NK-92 (cell line): ENCODE results near the gene PLCE1.

Experiments used
- DNase-seq: peaks from one replicate; lab custom pipeline; 2025; ENCODE audit not compliant: unreplicated experiment; lab: John Stamatoyannopoulos, UW

Gene PLCE1

DNA sequence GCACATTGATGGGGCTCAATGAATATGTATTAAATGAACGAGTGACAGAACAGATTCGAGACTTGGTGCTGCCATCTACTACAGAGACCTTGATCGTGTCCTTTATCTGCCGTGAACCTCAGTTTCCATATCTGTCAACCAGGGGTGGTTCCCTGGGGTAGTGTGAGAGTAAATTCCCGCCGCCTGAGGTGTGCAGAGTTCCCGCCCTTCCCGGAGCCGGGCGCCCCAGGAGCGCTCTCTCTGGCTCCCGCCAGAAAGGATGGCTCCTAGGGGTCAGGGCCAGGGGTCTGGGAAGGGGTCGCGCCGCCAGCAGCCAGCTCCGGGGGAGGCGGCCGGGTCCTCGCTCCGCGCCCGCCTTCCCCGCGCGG, 333 bp upstream of the PLCE1 start:
- DNase-seq, result no peak

DNA sequence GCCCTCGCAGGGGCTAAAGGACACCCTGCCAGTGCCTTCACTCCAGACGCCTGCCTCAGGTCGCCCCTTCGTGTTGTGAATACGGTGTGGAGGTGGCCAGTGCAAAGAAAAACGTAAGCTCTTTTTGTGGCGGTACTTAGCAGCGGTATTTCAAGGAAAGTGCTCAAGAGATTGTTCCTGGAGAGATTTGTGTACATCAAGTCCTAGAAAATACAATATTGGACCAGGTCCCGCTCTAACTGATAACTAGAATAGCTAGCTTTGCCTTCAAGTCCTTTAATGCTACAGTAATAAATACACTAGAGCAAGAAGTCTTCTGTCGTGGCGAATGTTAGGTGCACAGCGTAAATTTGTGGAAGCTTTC, 689 bp downstream of the PLCE1 start:
- DNase-seq, result no peak

DNA sequence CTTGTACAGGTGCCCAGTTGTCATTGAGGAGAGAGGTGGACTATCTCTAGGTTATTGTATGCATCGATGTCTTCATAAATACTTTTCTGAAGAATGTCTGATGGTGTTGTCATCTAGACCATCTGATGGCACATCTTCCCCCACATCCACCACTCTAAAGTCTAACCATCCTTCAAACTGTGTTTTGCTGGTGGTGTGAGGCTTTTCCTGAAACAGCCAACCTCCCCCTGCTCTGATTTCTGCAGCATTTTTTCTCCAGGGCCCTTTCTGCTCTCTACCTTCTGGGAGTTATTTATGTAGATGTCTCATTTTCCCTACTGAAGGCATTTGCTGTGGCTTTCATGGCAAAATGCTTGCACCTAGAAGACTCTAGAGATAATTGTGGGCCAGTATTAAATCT, 1.5 kb downstream of the PLCE1 start:
- DNase-seq, result no peak

DNA sequence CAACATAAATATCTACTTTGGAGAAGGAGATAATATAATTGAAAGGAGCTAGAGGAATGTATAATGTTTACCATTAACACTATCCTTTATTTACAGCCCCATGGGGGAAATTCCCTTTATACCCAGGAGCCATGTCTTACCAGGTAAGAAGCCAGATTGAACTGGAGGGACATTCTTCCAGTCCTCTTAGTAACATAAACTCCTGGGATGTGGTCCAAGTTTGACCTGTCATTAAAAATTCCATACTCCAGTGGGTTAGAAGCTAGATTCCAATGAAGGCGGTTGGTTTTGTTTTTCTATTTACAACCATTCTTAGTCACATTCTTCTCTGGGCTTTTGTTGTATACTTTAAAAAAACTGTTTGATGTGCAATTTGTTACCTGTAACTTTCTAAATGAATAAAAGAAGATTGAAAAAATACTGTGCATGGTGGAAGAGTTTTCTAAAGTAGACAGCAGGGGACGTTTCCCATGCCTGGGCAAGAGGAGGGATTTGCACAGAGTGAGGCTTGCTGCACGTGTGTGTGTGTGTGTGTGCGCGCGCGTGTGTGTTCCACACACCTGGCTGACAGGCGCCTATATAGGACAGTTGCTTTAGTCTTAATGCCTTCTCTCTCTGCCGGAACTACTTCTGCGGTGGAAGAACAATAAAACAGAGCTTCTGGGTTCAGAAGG, 2.0 kb downstream of the PLCE1 start:
- DNase-seq, result no peak

DNA sequence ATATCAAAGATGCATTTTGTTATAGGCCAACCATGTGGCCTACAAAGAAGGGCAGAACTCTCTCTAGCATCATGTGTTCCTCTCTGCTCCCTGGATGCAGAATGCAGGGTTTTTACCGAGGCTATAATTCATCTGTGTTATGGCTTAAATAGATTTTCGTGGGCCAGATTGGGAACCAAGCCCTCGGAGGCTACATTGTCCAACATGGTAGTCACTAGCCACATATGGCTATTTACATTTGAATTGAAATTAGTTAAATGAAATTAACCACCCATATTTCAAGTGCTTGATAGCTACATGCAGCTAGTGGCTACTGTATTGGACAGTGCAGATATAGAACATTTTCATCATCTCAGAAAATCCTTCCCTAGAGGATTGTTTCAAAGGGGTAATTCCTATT, 2.8 kb downstream of the PLCE1 start:
- DNase-seq, result no peak

DNA sequence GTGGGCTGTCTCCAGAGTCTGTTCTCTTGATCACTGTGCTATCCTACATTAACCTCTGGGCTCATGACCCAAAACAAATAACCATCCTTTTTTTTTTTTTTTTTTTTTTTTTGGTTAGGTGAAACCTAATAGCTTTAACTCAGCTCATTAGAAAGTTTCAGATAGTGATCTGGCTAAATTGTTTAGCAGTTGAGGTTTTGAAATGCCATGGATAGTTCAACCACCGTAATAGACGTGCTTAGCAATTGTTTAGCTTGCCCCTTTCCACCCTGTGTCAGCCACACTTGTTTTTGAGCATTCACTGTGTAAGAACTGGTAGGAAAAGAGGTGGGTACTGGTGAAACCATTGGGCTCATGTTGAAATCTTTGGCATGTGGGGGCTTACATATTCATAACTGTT, 3.8 kb downstream of the PLCE1 start:
- DNase-seq, result no peak

DNA sequence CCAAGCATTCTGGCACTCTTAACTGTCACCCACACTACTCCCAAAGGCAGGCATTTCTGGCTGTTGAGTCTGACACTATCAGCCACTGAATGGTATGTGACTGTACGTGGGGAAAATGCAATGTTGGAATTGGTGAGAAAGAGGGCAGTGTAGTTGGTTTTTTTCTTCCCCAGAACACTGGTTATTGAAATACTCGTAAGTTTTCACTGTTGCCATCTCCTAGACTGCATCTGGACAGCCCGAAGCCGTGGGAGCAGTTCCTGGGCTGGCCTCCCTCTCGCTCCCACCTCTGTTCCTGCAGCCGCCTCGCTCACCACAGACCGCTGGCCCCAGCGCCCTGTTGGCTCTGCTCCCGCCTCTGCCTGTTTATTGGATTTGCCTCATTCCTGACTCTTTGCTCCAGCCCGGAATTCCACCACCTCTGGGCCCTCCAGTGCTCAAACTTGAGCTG, 5.7 kb downstream of the PLCE1 start:
- DNase-seq, result no peak

DNA sequence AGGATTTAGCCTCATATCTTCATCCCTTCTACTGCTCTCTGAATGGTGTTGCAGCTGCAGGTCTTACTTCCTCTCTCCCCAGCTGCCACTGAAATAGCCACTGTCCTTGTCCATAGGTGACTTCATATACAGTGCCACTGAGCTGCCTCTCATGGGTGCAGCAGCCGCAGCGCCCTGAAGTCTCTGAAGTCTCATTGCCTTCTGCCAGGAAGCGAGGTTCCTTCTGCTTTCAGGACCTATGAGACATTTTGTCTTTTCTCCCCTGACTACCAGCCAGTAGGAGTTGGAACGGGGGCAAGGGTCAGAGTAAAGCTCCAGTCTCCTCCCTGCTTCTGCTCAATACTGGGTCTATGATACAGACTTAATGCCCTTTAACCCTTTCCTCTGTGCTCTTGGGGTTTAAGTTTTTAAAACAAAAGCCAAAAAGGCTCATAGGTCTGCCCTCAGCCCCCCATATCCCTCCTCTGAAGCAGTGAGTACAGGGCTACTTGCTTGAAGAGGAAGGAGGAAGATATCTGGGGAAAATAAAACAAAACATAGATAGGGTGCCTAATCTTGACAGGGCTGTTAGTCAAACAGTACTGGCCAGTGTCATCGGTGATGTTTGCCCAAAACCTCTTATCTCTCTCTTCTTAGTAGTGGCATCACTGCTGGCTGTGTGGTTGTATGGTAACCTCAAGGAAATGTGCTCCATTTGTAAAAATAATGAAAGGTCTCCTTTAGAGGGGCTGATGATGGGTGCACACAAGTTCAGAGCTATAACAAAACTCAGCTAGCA, 7.1 kb downstream of the PLCE1 start:
- DNase-seq, result no peak

DNA sequence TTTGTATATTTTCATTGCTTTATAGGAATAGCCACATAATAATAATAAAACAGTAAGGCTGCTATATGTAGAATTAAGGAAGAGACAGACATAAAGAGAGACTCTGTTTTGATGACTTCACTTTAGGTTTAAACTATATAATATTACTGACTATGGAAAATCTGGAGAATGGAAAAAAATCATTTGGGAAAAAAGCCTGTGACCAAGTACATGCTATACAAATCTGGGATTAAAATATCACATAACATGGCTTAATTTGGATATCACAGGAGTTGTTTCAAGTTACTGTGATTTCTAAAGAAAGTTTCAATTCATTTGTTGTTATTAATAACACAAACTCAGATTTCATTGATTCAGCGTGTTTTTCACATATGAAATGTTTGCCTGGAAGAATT, 7.7 kb downstream of the PLCE1 start:
- DNase-seq, result no peak

DNA sequence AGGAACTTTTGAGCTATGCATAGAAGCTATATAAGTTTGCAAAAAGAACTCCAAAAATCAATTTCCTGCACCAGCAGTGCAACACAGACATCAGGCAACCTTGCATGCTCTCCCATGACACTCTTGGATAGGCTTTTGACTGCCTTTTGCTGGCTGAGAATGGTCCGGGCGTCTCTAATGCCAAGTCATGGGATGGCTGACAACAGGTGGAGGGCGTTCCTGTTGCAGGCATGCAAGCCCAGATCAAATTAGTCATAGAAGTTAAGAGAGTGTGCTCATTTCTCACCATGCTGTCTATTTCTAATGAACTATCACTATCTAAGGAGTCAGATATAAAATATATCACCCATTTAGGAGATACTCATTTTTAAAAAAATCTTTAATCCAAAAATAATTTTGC, 8.4 kb downstream of the PLCE1 start:
- DNase-seq, result no peak

DNA sequence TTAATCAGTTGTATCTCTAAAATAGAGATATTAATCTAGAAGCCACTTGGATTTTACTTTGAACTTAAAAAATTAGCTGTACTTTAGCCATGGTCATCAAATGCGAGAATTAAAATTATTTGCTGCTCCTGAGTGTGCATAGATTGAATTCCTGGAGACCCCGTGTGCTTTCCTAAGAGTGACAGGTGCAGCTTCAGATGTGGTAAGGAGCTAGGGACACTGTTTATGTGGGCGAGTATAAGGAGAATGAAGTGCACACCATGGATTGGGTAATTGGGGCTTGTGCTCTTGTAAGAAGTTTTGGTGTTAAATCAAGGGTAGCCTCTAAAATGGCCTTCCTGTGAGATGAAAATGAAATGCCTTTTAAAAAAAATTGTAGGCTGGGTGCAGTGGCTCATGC, 9.8 kb downstream of the PLCE1 start:
- no peak for DNase-seq

DNA sequence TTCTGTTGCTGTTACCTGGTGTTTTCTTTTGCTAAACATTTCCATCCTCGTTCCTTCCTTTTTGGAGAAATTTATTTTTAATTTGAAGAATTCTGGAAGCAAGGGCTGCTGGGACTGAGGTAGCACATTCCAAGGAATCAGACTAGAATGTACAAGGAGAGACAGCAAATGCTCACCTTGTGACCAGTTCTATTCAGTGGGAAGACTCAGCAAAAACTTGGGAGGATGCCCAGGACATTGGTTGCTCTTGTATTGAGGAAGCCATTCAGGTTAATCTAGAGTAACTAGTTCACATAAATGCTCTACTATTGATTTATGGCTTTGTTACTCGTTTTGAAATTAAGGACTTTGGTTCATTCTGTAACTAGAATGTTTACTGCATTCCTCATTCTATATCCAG, 11.3 kb downstream of the PLCE1 start:
- DNase-seq, result no peak

DNA sequence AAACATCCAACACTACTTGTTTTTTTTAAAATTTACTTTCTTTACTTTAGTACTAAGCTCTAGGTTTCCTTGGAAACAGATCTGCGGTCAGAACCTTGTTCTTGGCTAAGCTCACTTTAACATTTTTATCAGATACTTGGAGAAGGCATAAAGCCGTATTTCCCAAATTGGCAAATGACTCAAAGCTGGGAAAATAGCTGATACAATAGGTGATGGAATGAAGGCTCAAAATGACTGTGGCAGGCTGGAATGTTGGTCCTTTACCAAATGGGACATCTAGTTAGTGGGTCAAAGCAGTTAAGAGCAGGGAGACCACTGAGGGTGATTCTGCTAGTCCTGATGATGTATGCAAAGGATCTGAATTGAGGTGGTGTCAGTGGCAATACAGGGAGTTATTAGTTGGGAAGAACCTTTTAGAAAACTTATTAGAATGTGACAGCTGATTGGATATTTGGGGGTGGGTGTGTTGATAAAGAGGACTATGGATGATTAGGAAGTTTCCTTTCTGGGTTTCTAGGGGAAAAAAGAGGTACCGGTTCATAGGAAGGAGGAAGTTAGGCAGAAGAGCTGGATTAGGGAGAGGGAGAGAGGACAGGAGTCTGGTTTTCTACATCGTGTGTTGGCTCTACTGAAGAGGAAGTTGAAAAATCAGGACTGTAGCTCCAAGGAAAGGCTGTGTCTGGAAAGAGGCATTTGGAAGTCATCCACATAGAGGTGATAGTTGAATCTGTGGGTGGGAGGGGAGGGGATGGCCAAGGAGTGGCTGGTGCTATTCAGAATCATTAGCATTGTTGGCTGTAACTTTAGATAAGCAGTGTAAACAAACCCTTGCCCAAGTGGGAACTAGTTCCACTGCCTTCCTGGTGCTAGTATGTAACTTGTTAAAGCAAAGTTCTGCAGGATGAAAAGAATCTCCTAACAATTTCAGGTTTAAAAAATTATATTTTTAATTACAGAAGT, 13.1 kb downstream of the PLCE1 start:
- DNase-seq, result no peak

DNA sequence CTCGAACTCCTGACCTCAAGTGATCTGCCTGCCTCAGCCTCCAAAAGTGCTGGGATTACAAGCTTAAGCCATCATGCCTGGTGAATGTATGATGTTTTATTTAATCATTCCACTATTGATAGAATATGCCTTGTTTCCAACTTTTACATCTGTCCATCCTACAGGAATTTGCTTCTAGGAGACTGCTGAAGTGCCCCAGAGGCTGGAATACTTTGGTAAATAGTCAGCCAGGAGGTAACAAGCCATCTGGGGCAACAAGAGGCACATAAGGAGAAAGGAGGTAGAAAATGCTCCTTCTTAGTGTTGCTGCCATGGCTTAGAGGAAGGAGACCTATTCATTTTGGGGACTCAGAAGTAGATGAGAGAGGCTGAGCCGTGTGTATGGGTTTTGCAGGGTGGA, 14.8 kb downstream of the PLCE1 start:
- DNase-seq, result no peak

DNA sequence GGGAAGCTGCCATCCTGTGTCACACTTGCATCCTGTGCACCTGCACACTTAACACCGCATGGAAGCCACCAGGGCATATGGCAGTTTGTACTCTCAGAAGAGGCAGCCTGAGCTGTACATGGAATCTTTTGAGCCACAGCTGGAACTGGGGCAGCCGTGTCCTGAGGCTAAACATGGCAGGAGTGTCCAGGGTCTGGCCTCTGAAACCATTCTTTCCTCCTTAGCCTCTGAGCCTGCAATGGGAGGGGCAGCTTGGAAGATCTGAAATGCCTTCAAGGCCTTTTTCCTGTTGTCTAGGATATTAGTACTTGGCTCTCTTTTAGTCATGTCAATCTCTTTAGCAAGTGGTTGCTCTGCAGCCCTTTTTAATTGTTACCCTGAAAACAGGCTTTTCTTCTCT, 16.4 kb downstream of the PLCE1 start:
- no peak for DNase-seq

DNA sequence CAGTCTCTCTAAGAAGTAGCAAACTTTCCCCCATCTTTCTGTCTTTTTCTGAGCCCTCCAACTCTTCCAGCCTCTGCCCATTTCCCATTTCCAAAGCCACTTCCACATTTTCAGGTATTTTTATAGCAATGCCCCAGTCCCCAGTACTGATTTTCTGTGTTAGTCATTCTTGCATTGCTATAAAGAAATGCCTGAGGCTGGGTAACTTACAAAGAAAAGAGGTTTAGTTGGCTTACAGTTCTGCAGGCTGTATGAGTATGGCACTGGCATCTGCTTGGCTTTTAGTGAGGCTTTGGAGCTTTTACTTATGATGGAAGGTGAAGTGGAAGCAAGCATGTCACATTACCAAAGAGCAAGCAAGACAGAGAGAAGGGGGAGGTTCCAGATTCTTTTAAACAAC, 17.2 kb downstream of the PLCE1 start:
- DNase-seq, result no peak

DNA sequence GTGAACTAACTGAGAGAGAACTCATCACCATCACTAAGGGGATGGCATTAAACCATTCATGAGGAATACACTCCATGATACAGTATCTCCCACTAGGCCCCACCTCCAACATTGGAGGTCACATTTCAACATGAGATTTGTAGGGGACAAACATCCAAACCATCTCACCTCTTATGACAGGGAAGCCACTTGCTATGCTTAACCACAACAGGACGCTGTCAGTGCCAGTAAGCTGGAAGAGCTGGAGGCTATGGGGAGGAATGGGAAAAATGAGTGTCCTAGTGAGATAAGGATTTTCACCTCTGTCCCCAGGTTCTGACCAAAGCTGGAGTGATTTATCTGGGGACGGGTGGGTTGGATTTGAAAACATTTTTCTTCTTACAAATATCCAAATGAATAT, 17.6 kb downstream of the PLCE1 start:
- DNase-seq, result no peak

DNA sequence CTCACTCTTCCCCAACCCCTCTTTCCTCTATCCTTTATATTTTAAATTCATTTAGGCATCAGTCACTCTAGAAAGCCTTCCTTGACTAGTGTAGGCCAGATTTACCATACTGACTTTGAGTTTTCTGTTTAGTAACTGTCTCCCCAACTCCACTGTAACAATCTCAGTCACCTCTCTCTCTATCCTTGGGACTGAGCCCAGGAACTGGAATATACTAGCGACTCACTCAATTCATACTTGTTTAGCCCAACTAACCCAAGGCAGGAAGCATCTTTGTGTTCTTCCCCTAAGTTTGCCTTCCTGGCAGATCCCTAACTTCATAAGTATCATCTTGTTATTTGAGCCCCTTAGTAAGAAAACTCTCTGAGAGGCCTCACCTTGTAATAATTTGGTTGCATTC, 19.1 kb downstream of the PLCE1 start:
- no peak for DNase-seq

DNA sequence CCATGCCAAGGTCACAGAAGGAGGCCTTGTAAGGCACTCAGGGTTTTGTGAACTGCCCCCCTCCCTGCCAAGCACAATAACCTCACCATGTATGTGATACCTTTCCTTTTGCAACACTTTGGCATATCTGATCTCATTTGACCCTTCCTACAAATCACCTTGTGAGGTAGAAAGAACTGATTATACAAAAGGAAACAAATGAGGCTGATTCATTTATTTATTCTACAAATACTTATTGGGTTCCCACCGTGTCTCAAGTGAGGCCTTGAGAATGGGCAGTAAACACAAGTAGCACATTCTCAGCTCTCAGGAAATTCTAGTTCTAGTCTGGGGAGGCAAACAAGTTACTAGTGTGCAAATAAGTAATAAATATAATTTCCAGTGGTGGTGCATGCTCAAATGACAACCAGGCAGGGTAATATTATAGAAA, 19.6 kb downstream of the PLCE1 start:
- no peak for DNase-seq

DNA sequence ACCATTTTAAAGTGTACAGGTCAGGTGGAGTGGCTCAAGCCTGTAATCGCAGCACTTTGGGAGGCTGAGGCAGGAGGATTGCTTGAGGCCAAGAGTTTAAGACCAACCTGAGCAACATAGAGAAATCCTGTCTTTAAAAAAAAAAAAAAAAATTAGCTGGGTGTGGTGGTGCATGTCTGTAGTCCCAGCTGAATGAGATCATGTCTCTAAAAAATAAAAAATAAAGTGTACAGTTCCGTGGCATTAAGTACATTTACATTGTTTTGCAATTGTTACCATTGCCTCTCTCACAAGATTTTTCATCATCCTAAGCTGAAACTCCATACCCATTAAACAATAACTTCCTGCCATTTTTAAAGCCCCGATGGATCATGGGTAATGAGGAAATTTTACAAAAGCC, 20.6 kb downstream of the PLCE1 start:
- DNase-seq, result no peak

DNA sequence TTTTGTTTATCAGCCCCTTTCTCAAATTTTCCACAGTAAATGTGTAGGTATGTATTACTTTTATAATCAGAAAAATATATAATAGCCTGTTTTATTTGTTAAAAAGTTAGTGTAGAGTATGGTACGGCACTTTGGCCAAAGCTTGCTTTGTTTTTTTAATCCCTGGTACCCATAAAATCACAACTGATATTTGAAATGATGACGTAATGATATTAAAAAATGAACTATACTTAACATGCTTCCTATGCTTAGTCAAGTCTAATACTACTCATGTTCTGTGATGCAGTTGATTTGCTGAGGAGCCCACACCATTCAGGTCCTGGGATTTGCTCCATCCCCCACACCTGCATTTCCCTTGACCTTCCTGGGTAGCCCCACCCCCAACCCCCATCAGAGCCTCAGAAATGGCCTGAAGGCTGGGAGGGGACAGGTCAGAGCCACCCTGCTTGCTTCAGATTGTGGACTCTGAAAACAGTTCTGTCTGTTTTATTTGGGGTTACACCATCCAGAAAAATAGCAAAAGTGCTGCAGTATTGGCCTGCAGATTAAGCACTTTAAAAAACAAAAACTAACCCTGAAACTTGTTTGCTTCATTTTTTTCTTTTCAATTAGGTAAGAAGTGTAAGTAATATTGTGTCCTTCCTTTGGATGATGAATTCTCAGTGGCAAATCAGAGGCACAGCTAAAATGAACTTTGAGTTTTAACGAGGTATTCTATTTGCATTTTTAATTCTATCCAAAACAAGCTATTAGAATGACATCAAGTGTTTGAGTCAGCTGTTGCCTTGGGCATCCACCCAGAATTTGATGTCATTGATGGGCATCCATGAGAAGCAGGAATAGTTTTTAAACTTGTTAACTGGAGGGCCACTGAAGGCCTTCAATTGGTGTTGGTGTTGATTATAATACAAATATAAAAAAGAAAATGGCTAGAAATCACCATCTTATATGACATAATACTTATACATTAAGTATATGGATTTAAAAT, 23.3 kb downstream of the PLCE1 start:
- no peak for DNase-seq
